NB4 (cell line): ENCODE results near the gene SLC24A4.

Source experiments
- DNase-seq: peaks from one replicate; pipeline ENCODE4 v3.0.0; 2010; ENCODE audit warnings: low read depth
- H3K4me3 ChIP-seq: one replicate; pipeline ENCODE4 v1.5.1; 2011; ENCODE audit warnings: mild to moderate bottlenecking, low read depth, low read length, moderate library complexity
- CTCF ChIP-seq: IDR thresholded peaks from one replicate; pipeline ENCODE4 v1.5.1; 2012; ENCODE audit warnings: low read depth, low read length
- MAX ChIP-seq: IDR thresholded peaks from 2 replicates; pipeline ENCODE4 v1.6.1; 2011; ENCODE audit warnings: low read depth, low read length
- MYC ChIP-seq: IDR thresholded peaks from 2 replicates; pipeline ENCODE4 v1.6.1; 2011; ENCODE audit warnings: low read depth, low read length
- POLR2A ChIP-seq: IDR thresholded peaks from 2 replicates; pipeline ENCODE4 v1.6.1; 2011; ENCODE audit warnings: mild to moderate bottlenecking; ENCODE audit not compliant: insufficient read length; ENCODE audit errors: extremely low read depth

The SLC24A4 gene

DNA sequence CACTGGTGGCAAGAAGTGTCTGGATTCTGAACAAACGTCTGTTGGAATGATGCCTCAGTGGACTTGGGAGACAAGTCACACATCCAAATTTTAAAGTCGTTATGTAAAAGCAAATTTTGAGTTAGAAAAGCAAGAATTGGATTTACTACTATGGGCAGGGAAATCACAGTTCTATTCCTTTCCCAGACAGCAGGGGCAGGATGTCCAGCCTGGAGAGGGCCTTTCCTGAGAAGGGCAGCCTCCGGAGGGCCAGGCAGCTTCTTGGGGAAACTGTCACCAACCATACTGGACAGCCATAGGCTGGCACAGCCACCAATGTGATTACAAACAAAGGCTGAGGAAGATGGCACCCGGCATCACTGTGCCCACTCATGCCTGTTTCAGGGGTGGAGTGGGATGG, 11.1 kb downstream of the SLC24A4 start:
- no peak overlapping the region for H3K4me3 ChIP-seq
- DNase-seq = no peak
- TF ChIP-seq MYC = no peak
- TF ChIP-seq MAX = no peak
- no peak for TF ChIP-seq CTCF

DNA sequence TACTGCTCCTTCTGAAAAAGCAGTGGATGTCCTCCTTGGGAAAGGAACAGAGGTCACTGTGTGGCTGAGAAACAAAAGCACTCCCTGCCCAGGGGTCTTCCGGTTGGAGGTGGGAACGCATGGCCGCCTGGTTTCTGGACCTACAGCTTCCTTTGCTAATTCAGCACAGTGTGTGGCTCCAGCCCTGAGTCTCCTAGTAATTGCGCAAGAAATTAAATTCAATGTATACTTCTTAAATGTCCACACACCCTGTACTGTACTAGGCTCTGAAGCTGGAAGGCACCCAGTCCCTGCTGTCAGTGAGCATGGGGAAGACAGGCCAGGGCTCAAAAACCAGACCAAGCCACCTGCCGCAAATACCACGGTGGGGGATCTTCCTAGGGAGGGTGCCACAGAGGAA, 13.4 kb downstream of the SLC24A4 start:
- TF ChIP-seq CTCF = no peak
- TF ChIP-seq MAX = no peak
- no peak for TF ChIP-seq POLR2A
- no peak for TF ChIP-seq MYC
- no peak overlapping the region for H3K4me3 ChIP-seq
- no peak for DNase-seq

GRCh38 chr14:92339426-92339825, 16.5 kb downstream of the SLC24A4 start:
- no peak overlapping the region for H3K4me3 ChIP-seq
- no peak for DNase-seq
- TF ChIP-seq MAX = no peak

DNA sequence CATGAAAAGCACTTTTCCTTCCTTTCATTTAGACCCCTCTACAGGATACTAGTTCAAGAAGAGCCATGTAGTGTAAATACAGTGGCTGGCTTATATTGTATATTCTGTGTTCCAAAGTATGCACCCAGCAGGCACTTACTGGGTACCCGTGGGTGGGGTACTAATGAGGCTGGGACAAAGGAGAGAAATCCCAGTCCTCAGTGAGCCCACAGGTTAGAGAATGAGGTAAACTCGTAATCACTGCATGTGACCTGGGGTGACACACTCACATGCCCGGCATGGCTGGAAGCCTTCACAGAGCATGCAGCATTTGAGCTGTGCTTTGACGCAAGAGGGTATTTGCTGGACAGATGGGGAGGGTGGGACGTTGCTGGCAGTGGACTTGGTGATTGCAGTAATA, 17.1 kb downstream of the SLC24A4 start:
- DNase-seq = no peak
- H3K4me3 ChIP-seq = no peak overlapping the region
- no peak for TF ChIP-seq MYC
- no peak for TF ChIP-seq POLR2A

DNA sequence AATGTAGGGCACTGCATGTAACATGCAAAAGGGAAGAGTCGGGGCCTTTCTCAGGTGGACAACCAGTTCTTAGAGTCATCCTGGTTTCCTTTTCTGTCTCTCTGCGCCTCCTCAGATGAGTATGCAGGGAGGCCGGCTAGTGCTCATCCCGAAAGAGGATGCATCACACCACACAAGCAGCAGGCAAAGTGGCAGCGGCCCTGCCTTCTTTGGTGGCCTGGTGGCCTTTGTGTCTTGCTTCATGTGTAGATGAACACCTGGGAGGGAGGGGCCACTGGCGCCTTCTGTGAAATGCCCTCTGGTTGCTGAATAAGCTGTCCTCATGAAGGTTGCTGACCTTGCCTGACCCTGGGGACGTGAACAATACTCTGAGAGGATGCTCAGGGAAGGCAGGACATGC, 18.0 kb downstream of the SLC24A4 start:
- DNase-seq = no peak
- H3K4me3 ChIP-seq = no peak overlapping the region
- no peak for TF ChIP-seq MYC
- no peak for TF ChIP-seq MAX
- no peak for TF ChIP-seq CTCF
- TF ChIP-seq POLR2A = no peak

GRCh38 chr14:92341791-92342190, 18.8 kb downstream of the SLC24A4 start:
- DNase-seq = no peak
- no peak for TF ChIP-seq CTCF
- TF ChIP-seq MYC = no peak
- no peak for TF ChIP-seq MAX
- no peak for TF ChIP-seq POLR2A
- no peak overlapping the region for H3K4me3 ChIP-seq

- no peak for TF ChIP-seq MAX
- no peak for TF ChIP-seq CTCF
- no peak for DNase-seq
- no peak overlapping the region for H3K4me3 ChIP-seq
Observed at GRCh38 chr14:92348154-92348553, 25.2 kb downstream of the SLC24A4 start.
